ENCODE results near the gene ITGA2.

- no peak for TF ChIP-seq EP300 (IDR thresholded peaks at IDR 0.05; ENCODE audit: low read depth)
- TF ChIP-seq CTCF (IDR thresholded peaks at IDR 0.05), result no peak
These were observed 56.1 kb downstream of the ITGA2 start for GRCh38 chr5:53045263-53045662.
